Right lobe of liver (tissue), 6 donors: ENCODE measurements around the gene BAG1. TPM values are rescaled to one million over a fixed set of nuclear protein-coding genes. Genes with fewer than 3 reads are reported as not detected.

Source experiments
- ATAC-seq, 4 donors: fragments of 200-7000 bp; cut with Tn5 transposase; one replicate each; pipeline ENCODE4 v1.9.1; 2020; ENCODE audit warnings: mild to moderate bottlenecking in 4 of 4, moderate library complexity in 4 of 4
- DNase-seq, 3 donors: peaks; one replicate each; pipeline ENCODE4 v3.0.0-alpha.2; 2020
- H3K27ac ChIP-seq, 3 donors: fragments of 200-600 bp; one replicate each; pipeline ENCODE4 v1.8.0; 2022
- H3K27me3 ChIP-seq, 2 donors: fragments of 200-600 bp; one replicate each; pipeline ENCODE4 v1.8.0; 2022
- H3K36me3 ChIP-seq, 4 donors: fragments of 200-600 bp; sonication (generic) in 1 of 4; one replicate each; pipeline versions ENCODE4 v1.5.1 to v1.8.0; 2017 to 2022; ENCODE audit warnings: control low read depth in 1 of 4
- H3K4me1 ChIP-seq, 4 donors: fragments of 200-600 bp; sonication (generic) in 1 of 4; one replicate each; pipeline versions ENCODE4 v1.5.1 to v1.8.0; 2017 to 2022; ENCODE audit warnings: control low read depth in 1 of 4
- H3K4me3 ChIP-seq, 3 donors: fragments of 200-600 bp; one replicate each; pipeline ENCODE4 v1.8.0; 2022
- H3K9me3 ChIP-seq, 4 donors: fragments of 200-600 bp; sonication (generic) in 1 of 4; one replicate each; pipeline versions ENCODE4 v1.5.1 to v1.8.0; 2017 to 2022; ENCODE audit warnings: control low read depth in 1 of 4
- POLR2A ChIP-seq: fragments of 450-650 bp; IDR thresholded peaks from one replicate; pipeline ENCODE4 v1.6.1; 2017; ENCODE audit warnings: antibody characterized with exemption, mild to moderate bottlenecking
- WGBS: methylation state at CpG from one replicate; pipeline ENCODE4 v1.1.6; 2018; ENCODE audit warnings: low coverage, low lambda C conversion rate; ENCODE audit not compliant: insufficient coverage; ENCODE audit errors: missing lambda C conversion rate; 5-methylcytosine and 5-hydroxymethylcytosine counted together
- intact Hi-C, 2 donors: fragments of 100-400 bp; cut with DNase I; formaldehyde crosslinking; loops; one replicate each; pipeline versions ENCODE4 v1.11.2 to v1.14.1; 2022
- total RNA-seq, 6 experiments: library from RNA; depleted of rRNA in 2 of 6; stranded (reverse); fragments of >200 nt in 2 of 6; fragmentation: NEBNext Ultra II Directional in 3 of 6; extraction: Animal tissue kit (Norgen Biotek cat#: 25700) in 3 of 6; gene quantifications; one replicate each; pipeline versions ENCODE4 v1.1.0 to v1.2.4, GENCODE V29; 2016 to 2023
- TF ChIP-seq, protein P1 (sequence below), 4 donors: fragments of 200-600 bp in 3 of 4; fragments of 450-650 bp in 1 of 4; IDR thresholded peaks; one replicate each; pipeline versions ENCODE4 v1.5.1 to v1.8.0; 2016 to 2022; ENCODE audit warnings: antibody characterized with exemption in 4 of 4, mild to moderate bottlenecking in 2 of 4
- donor health status: DM: no; HTN: yes; CAD: no.
- donor health status: DM: no; HTN: no; CAD: no.
- donor health status: DM: no; HTN: no; CAD: no.
- donor health status: DM: no; HTN: yes; CAD: no.
- donor health status: DM: no; HTN: yes; CAD: no.

BAG1 gene
- total RNA-seq, 6 experiments from 2014 or later, result 28.8 to 42.6 (median 38.1) TPM

DNA sequence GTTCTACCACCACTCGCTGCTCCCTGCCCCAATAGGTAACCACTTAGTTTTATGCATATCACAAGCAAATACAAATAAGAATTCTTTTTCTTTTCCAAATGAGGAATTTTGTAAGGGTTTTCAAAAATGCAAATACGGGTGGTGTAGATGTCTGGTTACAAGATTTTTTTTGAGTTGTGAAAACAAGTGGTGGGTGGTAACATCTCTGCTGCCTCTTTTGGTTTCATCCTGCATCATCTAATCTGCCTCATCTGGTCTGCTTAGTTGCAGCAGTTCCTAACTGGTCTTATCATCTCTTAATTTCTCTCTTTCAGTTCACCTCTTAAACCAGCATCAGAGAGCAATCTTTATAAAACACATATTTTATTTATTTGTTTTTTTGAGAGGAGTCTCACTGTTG, 31.1 kb upstream of the BAG1 start:
- Histone ChIP-seq H3K27ac (peak overlapping the region in 1 of 3 donors; percentile 9), H3K4me3 (no peak overlapping the region), H3K4me1 (peaks cover 0 to 87% (median 39%) of the 10 kb centered on the region in 4 donors), H3K9me3 (no peaks in the 10 kb centered on the region), H3K27me3 (no peaks in the 10 kb centered on the region), H3K36me3 (peaks cover 5 to 46% (median 14%) of the 10 kb centered on the region in 4 donors)
- ATAC-seq, result no peak
- intact Hi-C loops, result no loop called here
- DNase-seq, result no peak
- TF ChIP-seq, protein P1, sequence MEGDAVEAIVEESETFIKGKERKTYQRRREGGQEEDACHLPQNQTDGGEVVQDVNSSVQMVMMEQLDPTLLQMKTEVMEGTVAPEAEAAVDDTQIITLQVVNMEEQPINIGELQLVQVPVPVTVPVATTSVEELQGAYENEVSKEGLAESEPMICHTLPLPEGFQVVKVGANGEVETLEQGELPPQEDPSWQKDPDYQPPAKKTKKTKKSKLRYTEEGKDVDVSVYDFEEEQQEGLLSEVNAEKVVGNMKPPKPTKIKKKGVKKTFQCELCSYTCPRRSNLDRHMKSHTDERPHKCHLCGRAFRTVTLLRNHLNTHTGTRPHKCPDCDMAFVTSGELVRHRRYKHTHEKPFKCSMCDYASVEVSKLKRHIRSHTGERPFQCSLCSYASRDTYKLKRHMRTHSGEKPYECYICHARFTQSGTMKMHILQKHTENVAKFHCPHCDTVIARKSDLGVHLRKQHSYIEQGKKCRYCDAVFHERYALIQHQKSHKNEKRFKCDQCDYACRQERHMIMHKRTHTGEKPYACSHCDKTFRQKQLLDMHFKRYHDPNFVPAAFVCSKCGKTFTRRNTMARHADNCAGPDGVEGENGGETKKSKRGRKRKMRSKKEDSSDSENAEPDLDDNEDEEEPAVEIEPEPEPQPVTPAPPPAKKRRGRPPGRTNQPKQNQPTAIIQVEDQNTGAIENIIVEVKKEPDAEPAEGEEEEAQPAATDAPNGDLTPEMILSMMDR (IDR thresholded peaks at IDR 0.05), result no peak
- TF ChIP-seq POLR2A, result no peak
- 80% methylated on average over 2 of the region's 2 CpGs for WGBS

DNA sequence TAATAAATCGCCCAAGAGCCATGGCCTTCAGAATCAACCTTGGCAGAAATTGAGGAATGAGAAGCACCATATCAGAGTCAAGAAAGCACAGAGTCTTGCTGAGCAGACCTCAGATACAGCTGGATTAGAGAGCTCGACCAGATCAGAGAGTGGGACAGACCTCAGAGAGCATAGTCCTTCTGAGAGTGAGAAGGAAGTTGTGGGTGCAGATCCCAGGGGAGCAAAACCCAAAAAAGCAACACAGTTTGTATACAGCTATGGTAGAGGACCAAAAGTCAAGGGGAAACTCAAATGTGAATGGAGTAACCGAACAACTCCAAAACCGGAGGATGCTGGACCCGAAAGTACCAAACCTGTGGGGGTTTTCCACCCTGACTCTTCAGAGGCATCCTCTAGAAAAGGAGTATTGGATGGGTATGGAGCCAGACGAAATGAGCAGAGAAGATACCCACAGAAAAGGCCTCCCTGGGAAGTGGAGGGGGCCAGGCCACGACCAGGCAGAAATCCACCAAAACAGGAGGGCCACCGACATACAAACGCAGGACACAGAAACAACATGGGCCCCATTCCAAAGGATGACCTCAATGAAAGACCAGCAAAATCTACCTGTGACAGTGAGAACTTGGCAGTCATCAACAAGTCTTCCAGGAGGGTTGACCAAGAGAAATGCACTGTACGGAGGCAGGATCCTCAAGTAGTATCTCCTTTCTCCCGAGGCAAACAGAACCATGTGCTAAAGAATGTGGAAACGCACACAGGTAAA, 30.3 kb upstream of the BAG1 start:
- H3K27ac ChIP-seq, result peak overlapping the region; percentile 30 to 85 (median 75)
- H3K4me1 ChIP-seq, result peaks cover 0 to 80% (median 37%) of the 10 kb centered on the region in 4 donors
- intact Hi-C loops, result no loop called here
- peak in 1 of 4 donors; percentile 3 for ATAC-seq
- no peak overlapping the region for H3K4me3 ChIP-seq
- no peaks in the 10 kb centered on the region for H3K27me3 ChIP-seq
- TF ChIP-seq, protein P1 (IDR thresholded peaks at IDR 0.05), result no peak
- no peak for TF ChIP-seq POLR2A
- 59% methylated on average over 11 of the region's 12 CpGs for WGBS
- DNase-seq, result no peak
- no peaks in the 10 kb centered on the region for H3K9me3 ChIP-seq
- H3K36me3 ChIP-seq, result peaks cover 5 to 44% (median 14%) of the 10 kb centered on the region in 4 donors

DNA sequence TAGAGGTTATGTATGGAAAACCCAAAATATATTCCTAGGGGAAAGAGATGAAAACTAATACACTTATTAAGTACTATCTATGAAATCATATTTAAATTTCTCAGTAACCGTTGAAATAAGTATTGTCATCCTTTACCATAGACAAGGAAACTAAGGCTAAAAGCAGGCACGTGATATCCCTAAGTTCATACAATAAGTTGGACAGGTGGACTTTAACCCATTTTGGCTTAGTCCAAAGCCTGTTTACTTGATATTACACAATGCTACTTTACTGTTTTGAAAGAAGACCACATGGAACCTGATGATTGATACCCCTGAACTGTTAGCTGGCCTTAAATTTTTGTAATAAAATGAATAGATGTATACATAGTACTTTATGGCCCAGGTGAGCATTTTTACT, 29.3 kb upstream of the BAG1 start:
- H3K36me3 ChIP-seq, result peaks cover 0 to 39% (median 11%) of the 10 kb centered on the region in 4 donors
- H3K4me1 ChIP-seq, result peaks cover 0 to 72% (median 33%) of the 10 kb centered on the region in 4 donors
- H3K4me3 ChIP-seq, result peak overlapping the region in 1 of 3 donors; percentile 7
- intact Hi-C loops, result no loop called here
- no peak for DNase-seq
- WGBS, result 33% methylated on average over 2 of the region's 2 CpGs
- no peaks in the 10 kb centered on the region for H3K27me3 ChIP-seq
- TF ChIP-seq, protein P1 (IDR thresholded peaks at IDR 0.05), result no peak
- no peak for TF ChIP-seq POLR2A
- H3K27ac ChIP-seq, result peak overlapping the region; percentile 30 to 85 (median 75)
- H3K9me3 ChIP-seq, result no peaks in the 10 kb centered on the region
- ATAC-seq, result peak; percentile 14 to 47 (median 22)

DNA sequence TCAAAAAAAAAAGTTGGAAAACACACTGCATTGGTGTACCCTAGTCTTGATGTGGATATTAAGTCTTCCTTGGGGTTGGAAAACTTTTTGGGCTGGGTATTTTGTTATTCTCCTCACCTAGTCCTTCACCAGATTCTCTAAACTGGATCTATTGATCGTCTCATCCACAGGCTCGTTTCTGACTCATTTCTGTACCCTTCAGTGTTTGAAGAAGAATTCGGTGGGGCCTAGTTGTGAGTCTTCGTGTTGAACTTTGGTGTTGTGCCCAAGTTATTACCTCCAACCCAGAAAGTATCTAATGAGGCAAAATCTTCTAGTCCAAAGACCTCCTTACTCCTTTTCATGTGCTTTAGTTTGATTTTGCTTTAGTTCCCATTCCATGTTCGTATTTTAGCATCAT, 27.4 kb upstream of the BAG1 start:
- TF ChIP-seq POLR2A, result no peak
- TF ChIP-seq, protein P1 (IDR thresholded peaks at IDR 0.05), result no peak
- H3K27ac ChIP-seq, result peak overlapping the region in 2 of 3 donors; percentile 99 to 100
- no peak for DNase-seq
- peaks cover 0 to 22% (median 7%) of the 10 kb centered on the region in 4 donors for H3K36me3 ChIP-seq
- no peak overlapping the region for H3K4me3 ChIP-seq
- peaks cover 0 to 58% (median 26%) of the 10 kb centered on the region in 4 donors for H3K4me1 ChIP-seq
- H3K27me3 ChIP-seq, result no peaks in the 10 kb centered on the region
- H3K9me3 ChIP-seq, result no peaks in the 10 kb centered on the region
- WGBS, result 56% methylated on average over 5 of the region's 5 CpGs
- intact Hi-C loops, result no loop called here
- ATAC-seq, result no peak
